ENCODE measurements around the gene CASKIN1. TPM values are rescaled to one million over a fixed set of nuclear protein-coding genes. Genes with fewer than 3 reads are reported as not detected.

Gene CASKIN1
- total and polyA plus RNA-seq, 2 donors from 2014 or later = 0.30 to 0.66 TPM

DNA sequence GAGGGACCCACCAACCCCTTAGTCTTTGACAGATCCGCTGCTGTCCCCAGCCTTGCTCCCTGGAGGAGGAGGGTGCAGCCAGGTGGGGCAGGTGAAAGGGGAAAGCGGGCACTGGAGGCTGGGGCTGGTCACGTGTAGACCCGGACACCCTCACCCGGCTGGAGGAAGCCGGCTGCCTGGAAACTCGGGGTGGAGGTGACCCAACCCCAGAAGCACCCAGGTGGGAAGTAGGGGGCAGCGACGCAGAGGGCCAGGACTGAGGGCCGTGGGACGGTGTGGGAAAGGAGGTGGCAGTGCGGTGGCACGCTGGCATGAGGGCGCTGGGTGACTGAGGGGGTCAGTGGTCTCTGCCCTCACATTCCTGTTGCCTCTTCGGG is 38.2 kb downstream of the CASKIN1 start:
- TF ChIP-seq, protein P1, sequence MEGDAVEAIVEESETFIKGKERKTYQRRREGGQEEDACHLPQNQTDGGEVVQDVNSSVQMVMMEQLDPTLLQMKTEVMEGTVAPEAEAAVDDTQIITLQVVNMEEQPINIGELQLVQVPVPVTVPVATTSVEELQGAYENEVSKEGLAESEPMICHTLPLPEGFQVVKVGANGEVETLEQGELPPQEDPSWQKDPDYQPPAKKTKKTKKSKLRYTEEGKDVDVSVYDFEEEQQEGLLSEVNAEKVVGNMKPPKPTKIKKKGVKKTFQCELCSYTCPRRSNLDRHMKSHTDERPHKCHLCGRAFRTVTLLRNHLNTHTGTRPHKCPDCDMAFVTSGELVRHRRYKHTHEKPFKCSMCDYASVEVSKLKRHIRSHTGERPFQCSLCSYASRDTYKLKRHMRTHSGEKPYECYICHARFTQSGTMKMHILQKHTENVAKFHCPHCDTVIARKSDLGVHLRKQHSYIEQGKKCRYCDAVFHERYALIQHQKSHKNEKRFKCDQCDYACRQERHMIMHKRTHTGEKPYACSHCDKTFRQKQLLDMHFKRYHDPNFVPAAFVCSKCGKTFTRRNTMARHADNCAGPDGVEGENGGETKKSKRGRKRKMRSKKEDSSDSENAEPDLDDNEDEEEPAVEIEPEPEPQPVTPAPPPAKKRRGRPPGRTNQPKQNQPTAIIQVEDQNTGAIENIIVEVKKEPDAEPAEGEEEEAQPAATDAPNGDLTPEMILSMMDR (IDR thresholded peaks at IDR 0.05; ENCODE audit: borderline replicate concordance, extremely low read depth, insufficient read depth) = no peak
- FAIRE-seq = no peak

GRCh38 chr16:2157480-2158261 is 38.7 kb downstream of the CASKIN1 start:
- Histone ChIP-seq H3K4me3 (ENCODE audit: low read length in 3 of 3) (no peak overlapping the region), H3K27ac (ENCODE audit: low read depth in 2 of 2, low read length in 2 of 2) (no peak overlapping the region), H3K27me3 (ENCODE audit: control insufficient read depth, insufficient read depth, low read length) (no peaks in the 10 kb centered on the region), H3K9me3 (ENCODE audit: control insufficient read depth in 2 of 3, insufficient read depth in 1 of 3, low read length in 3 of 3) (no peaks in the 10 kb centered on the region), H3K9ac (ENCODE audit: low read length in 3 of 3) (no peak overlapping the region), H3K4me1 (ENCODE audit: control insufficient read depth in 2 of 3, insufficient read depth in 2 of 3, low read depth in 1 of 3, low read length in 3 of 3) (peaks cover 0 to 45% (median 10%) of the 10 kb centered on the region in 3 donors), H3K36me3 (ENCODE audit: control insufficient read depth in 2 of 3, insufficient read depth in 3 of 3, low read length in 3 of 3) (no peaks in the 10 kb centered on the region)
- FAIRE-seq (no peak), DNase-seq (no peak)
- TF ChIP-seq, protein P1 (IDR thresholded peaks at IDR 0.05; ENCODE audit: borderline replicate concordance, extremely low read depth, insufficient read depth) = no peak
- intact Hi-C loops (cut with DNase I) = no loop called here

More for the DNA sequence above, 38.2 kb downstream of the CASKIN1 start:
- no peak for DNase-seq
- Histone ChIP-seq H3K36me3 (ENCODE audit: control insufficient read depth in 2 of 3, insufficient read depth in 3 of 3, low read length in 3 of 3) (no peaks in the 10 kb centered on the region), H3K27ac (ENCODE audit: low read depth in 2 of 2, low read length in 2 of 2) (no peak overlapping the region), H3K9me3 (ENCODE audit: control insufficient read depth in 2 of 3, insufficient read depth in 1 of 3, low read length in 3 of 3) (no peaks in the 10 kb centered on the region), H3K27me3 (ENCODE audit: control insufficient read depth, insufficient read depth, low read length) (no peaks in the 10 kb centered on the region), H3K4me3 (ENCODE audit: low read length in 3 of 3) (no peak overlapping the region), H3K4me1 (ENCODE audit: control insufficient read depth in 2 of 3, insufficient read depth in 2 of 3, low read depth in 1 of 3, low read length in 3 of 3) (peaks cover 0 to 40% (median 7%) of the 10 kb centered on the region in 3 donors), H3K9ac (ENCODE audit: low read length in 3 of 3) (no peak overlapping the region)
- intact Hi-C loops (cut with DNase I) = no loop called here

DNA sequence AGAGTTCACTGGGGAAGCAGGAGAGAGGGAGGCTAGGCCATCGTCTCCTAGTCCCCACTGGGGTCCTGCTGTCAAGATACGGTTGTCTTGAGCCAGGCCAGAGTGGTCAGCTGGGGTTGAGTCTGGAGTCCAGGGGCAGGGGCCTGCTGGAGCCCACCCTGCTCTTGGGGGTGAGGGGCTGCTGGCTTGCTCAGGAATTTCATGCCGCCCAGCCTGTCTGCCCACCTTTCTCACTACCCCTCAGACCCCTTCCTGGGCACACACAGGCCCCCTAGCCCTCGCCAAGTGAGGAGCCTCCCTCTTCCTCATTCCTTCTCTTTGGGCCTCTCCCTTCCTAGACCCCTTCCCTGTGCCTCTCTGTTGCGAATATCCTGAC is 39.6 kb downstream of the CASKIN1 start:
- peak overlapping the region in 1 of 3 donors; percentile 4 for H3K9ac ChIP-seq (ENCODE audit: low read length in 3 of 3)
- peaks cover 0 to 50% (median 10%) of the 10 kb centered on the region in 3 donors for H3K4me1 ChIP-seq (ENCODE audit: control insufficient read depth in 2 of 3, insufficient read depth in 2 of 3, low read depth in 1 of 3, low read length in 3 of 3)
- TF ChIP-seq, protein P1 (IDR thresholded peaks at IDR 0.05; ENCODE audit: borderline replicate concordance, extremely low read depth, insufficient read depth) = no peak
- H3K27ac ChIP-seq (ENCODE audit: low read depth in 2 of 2, low read length in 2 of 2) = peak overlapping the region in 1 of 2 donors; percentile 19
- intact Hi-C loops (cut with DNase I) = no loop called here
- H3K27me3 ChIP-seq (ENCODE audit: control insufficient read depth, insufficient read depth, low read length) = no peaks in the 10 kb centered on the region
- FAIRE-seq (no peak), DNase-seq (no peak)
- no peaks in the 10 kb centered on the region for H3K36me3 ChIP-seq (ENCODE audit: control insufficient read depth in 2 of 3, insufficient read depth in 3 of 3, low read length in 3 of 3)
- no peak overlapping the region for H3K4me3 ChIP-seq (ENCODE audit: low read length in 3 of 3)
- H3K9me3 ChIP-seq (ENCODE audit: control insufficient read depth in 2 of 3, insufficient read depth in 1 of 3, low read length in 3 of 3) = no peaks in the 10 kb centered on the region

All from kidney (tissue), 14 donors.